HG03066 (cell line): ENCODE data around the gene PDCD2L.
"Not testable (repeated sequence)": the region's sequence is repeated elsewhere in the genome, so short reads cannot be mapped to it uniquely, and the experiment has no call there.

Experiments used
- ATAC-seq: cut with Tn5 transposase; IDR thresholded peaks from one replicate; pipeline ENCODE4 v1.9.1; 2021; ENCODE audit warnings: low read depth; ENCODE audit not compliant: unreplicated experiment

Gene PDCD2L

GRCh38 chr19:34409189-34410164 is 5.3 kb downstream of the PDCD2L start:
- no peak for ATAC-seq

- no peak for ATAC-seq
Observed at GRCh38 chr19:34411216-34411615, 7.0 kb downstream of the PDCD2L start.

- ATAC-seq = no peak
Observed at GRCh38 chr19:34416021-34416545, 11.9 kb downstream of the PDCD2L start.

GRCh38 chr19:34418300-34418699 is 14.1 kb downstream of the PDCD2L start:
- no peak for ATAC-seq

GRCh38 chr19:34426096-34426661 is 22.0 kb downstream of the PDCD2L start:
- ATAC-seq = no peak

GRCh38 chr19:34428549-34429285 is 24.5 kb downstream of the PDCD2L start:
- peak; percentile 42 for ATAC-seq

- ATAC-seq = no peak
Observed at GRCh38 chr19:34429553-34429952, 25.4 kb downstream of the PDCD2L start.

- ATAC-seq = no peak
Observed at GRCh38 chr19:34430738-34431625, 26.8 kb downstream of the PDCD2L start.

- no peak for ATAC-seq
Observed at GRCh38 chr19:34431681-34432402, 27.6 kb downstream of the PDCD2L start.

GRCh38 chr19:34432797-34433196 is 28.6 kb downstream of the PDCD2L start:
- no peak for ATAC-seq

GRCh38 chr19:34436716-34437115 is 32.5 kb downstream of the PDCD2L start:
- ATAC-seq = no peak

- ATAC-seq = no peak
Observed at GRCh38 chr19:34448191-34448590, 44.0 kb downstream of the PDCD2L start.

- no peak for ATAC-seq
Observed at GRCh38 chr19:34452723-34453122, 48.5 kb downstream of the PDCD2L start.

GRCh38 chr19:34454091-34454490 is 49.9 kb downstream of the PDCD2L start:
- no peak for ATAC-seq

GRCh38 chr19:34454685-34455084 is 50.5 kb downstream of the PDCD2L start:
- ATAC-seq = no peak

GRCh38 chr19:34455783-34456480 is 51.7 kb downstream of the PDCD2L start:
- not testable (repeated sequence) for ATAC-seq

- no peak for ATAC-seq
Observed at GRCh38 chr19:34457446-34457845, 53.2 kb downstream of the PDCD2L start.

- ATAC-seq = no peak
Observed at GRCh38 chr19:34458677-34459076, 54.5 kb downstream of the PDCD2L start.

GRCh38 chr19:34459614-34460013 is 55.4 kb downstream of the PDCD2L start:
- no peak for ATAC-seq
